HG03045 (cell line): ENCODE data around the gene FEM1B.

Experiments used
- ATAC-seq: cut with Tn5 transposase; IDR thresholded peaks from one replicate; pipeline ENCODE4 v1.9.1; 2021; ENCODE audit warnings: mild to moderate bottlenecking, moderate library complexity; ENCODE audit not compliant: unreplicated experiment

The FEM1B gene

DNA sequence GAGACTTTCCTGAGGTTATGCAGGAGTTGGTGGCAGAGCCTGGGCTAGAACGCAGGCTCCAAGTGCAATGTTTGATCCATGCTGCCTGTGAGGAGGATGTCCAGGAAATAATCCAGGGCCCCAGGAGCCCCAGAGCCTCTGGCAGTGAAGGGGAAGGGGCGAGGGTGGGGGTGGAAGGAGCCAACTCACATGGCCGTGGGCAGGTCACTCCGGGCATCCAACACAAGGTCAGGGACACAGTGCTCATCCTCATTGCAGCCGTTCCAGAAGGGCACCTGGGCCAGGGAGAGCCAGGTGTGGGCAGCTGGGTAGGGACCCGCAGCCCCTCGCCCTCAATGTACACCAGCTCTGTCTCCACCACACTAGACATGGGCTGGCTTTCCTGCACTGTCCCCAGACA, 43.7 kb downstream of the FEM1B start:
- no peak for ATAC-seq

DNA sequence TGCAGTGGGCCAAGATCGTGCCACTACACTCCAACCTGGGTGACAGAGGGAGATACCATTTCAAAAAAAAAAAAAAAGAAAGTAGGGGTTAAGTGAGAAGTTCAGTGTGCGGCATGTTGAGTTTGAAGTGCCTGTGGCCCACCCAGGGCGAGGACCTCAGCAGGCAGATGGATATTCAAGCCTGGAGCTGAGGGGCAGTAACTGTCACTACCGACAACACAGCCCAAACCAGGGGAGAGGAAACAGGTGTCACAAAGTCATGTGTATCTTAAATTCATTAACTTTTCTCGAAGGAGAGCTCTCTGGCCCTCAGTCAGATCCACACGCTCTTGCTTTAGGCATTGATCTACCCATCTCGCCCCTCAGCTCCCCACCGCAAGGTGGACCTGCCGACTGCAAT, 45.3 kb downstream of the FEM1B start:
- ATAC-seq, result no peak

DNA sequence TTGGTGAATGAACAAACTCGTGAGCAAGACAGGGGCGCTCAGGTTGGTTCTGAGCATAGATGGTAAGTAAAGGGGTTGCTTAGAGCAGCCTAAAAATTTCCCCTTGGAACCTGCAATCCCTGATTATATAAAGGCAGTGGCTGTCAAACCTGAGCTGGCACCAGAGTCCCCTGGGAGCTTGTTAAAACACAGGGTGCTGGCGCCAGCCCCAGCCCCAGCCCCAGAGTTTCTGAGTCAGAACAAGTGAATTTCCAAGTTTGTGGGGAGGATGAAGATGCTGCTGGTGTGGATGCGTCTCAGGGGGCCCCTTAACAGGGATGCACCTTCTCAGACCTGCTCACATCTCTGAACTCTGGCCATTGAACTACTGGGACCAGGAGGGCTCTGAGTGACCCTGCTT, 48.2 kb downstream of the FEM1B start:
- ATAC-seq, result no peak

DNA sequence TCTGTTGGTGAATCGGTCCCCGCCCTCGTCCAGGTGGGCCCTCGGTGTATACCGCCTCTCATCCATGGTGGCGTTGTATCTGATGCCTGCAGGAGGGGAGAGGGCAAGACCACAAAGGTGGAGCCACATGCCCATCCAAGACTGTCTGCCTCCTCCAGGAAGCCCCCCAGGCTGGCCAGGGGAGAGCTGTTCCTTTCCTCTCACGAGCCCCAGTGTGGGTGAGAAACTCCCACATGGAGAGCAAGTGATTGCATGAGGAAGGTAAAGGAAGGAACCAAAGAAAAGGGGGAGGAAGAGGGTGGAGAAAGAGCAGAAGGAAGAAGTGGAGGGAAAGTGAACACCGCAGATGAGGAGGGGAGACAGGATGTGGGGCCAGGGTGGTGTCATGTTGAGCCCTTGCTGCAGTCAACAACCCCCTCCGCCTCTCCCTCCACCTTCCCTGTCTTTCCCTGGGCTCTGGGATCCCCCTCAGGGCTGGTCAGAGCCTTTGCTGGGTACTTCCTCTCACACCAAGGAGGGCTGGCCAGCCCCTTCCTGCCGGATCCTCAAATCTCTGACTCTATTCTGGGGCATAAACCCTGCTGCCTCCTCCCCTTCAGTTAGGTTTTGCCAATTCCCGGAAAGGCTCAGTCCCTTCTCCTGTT, 49.3 kb downstream of the FEM1B start:
- no peak for ATAC-seq

DNA sequence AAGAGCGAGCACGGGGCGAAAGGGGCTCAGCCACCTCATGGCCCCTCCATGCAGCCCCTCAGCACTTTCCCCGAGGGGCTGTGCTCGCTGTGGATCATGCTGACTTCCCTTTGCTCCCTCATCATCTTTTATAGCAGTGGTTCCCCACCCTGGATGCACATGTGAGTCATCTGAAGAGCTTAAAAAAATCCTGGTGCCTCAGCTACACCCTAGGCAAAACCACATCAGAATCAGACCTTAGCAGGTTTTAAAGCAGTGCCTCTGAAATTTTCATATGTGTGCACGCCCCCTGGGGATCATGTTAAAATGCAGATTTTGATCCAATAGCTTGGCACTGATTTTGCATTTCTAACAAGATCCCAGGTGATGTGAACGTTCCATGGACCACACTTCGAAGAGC, 50.9 kb downstream of the FEM1B start:
- ATAC-seq, result no peak

DNA sequence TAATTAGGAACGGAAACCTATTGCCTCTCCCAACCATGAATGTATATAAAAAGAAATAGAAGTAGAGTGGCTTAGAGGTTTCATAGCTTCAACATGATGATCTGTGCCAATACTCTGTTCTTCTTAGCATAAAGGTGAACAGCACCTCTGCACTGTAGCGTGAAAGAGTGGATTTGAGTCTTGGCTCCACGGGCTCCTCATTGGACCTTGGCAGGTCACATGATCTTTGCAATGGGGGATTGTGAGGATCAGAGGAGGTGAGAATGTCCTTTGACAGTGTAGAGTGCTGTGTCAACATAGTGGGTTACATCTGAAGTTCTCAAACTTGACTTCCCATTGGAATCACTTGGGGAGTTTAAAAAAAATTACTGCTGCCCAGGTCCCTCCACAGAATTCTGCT, 51.4 kb downstream of the FEM1B start:
- no peak for ATAC-seq

DNA sequence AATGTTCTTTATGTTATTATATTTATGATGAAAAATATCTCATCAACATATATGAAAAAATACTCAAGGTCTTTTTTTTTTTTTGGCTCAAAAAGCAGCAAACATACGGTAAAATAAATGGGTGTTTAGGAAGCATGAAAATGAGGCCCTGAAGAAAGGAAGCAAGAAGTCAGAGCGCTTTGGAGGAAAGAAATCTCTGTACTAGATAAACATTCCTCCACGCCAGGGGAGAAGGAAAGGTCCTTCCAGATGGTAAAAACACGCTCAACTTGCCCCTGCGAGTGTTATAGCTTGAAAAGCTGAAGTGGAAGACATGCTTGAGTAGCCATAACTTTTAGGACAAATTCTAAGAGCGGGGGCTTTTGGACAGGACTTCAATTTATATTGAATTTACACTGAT, 52.9 kb downstream of the FEM1B start:
- no peak for ATAC-seq

DNA sequence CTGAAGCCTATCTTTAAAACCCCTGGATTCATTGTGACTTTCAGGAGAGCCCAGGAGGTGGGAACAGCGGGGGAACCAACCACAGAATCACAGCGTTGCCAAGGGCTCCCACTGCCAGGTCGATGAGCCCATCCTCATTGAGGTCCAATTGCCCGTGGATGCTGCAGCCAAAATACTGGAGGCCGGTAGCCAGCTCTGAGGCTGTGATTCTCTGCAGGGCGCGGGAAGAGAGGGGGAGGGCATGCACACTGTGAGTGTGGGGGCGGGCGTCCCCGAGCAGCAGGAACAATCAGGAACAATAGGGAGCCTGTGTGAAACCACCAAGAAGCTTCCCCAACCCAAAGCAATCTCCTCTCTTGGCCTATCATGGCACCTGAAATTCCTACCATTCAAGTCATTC, 53.4 kb downstream of the FEM1B start:
- ATAC-seq, result no peak

DNA sequence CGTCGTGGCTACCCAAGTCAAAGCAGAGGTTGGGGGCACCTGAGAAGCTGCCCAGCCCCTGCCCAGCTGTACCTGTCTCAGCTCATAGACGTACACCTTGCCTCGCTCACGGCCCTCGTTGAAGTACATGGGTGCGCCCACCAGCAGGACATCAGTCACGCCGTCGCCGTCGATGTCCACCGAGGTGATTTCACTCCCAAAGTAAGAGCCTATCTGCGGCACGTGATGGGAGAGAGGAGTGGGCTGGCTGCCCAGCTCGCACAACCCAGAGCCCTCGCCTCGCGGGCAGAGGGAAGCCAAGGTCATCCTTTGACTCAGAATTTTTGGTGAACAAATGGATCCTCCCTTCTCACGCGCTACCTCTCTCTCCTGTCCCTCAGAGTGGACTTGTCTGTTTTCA, 54.7 kb downstream of the FEM1B start:
- ATAC-seq, result no peak

DNA sequence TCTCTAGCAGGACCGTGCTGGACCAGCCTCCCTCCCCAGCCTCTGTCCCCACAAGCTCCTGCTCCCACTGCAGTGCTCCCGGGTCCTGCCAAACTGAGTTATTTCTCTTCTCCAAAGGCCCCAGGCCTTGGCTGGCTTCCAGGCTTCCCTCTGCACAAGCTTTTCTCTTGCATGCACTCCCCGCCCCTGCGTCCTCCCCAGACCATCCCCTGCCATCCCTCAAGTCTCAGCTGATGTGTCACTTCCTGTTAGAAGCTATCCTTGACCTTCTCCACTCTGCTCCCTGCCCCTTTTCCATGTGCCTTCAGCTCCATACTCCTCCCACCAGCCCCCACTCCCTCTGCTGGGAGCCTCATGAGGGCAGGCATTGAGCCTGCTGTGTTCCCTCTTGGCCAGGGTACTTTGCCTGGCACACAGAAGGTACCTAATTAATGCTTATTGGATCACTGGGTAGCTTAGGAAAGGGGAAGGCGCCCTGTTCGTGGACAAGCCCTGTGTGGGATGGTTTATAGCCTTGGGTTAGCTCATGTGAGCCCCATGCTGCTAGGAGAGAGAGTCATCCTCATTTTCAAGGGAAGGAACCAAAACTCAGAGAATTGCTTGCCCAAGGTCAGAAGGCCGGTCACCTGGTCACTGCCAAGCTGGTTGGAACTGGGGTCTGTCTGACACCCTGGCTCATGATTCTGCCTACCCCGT, 56.4 kb downstream of the FEM1B start:
- ATAC-seq, result no peak

DNA sequence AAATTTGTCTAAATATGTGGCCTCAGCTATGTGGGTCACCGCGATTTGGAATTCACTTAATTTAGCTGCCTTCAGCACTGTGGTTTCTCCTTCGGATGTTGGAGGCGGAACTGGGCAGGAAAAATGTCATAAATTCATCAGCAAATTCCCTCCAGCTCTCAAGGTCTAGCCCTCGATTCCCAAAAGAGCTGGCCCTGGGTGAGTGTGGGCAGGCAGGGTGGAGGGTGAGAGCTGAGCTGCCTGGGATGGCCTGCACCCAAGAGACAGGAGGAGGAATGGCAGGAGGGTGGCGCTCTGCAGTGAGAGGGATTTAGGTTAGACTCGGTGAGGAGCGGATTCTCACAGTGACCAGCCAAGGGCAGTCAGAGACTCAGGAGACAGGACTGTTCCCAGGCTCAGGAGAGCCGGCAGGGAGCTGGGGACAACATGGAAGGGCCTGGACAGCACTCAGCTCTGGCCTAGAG, 57.1 kb downstream of the FEM1B start:
- no peak for ATAC-seq

DNA sequence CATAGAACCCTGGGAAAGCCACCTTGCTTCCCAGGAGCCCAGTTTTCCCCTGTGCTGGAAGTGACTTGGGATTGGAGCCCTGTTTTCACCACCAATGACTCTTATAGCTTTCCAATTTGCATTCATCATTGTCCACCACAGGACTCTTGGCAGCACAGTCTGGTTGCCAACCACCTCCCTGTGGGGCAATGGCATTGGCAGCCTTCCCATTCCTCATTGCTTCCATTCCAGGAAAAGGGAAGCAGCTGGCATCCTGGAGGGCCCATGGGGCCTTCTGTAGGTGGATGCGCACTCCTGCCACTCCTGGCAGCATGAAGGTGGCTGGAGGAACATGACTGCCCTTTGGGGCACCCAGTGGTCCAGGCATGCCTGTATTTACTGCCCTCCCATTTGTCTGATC, 57.7 kb downstream of the FEM1B start:
- no peak for ATAC-seq

DNA sequence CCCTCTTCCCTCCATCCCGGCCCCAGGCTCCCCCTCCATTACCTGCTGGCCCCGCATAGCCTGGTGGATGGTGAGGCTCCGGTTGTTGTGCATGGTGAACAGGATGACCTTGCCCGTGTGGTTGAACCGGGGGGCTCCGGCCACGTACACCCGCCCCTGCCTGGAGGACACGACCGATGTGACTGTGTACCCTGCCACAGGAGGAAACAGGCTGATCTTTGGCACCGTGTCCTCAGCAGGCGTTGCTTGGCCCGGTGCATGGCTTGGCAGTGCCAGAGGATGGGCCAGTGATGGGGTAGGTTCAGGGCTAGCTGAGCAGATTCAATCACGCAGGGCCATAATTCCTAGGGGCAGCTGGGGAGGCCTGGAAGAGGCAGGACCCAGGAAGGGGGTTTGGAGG, 58.1 kb downstream of the FEM1B start:
- ATAC-seq, result no peak

DNA sequence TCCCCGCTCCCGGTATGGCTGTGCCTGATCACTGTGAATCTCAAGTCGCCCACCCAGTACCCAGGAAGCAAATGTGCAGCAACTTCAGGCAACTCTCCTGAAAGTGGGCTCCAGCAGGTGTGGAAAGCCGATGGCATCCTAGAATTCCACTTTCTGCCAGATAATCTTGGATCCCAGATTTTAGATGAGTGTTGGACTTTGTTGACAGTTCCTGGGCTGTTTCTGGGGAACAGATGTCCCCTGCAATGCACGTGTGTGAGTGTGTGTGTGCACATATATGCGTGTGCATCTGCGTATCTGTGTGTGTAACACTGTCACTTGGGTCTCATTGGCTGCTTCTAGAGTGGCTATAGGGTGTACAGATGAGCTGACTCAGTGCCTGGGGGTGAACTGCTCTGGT, 59.0 kb downstream of the FEM1B start:
- ATAC-seq, result no peak

DNA sequence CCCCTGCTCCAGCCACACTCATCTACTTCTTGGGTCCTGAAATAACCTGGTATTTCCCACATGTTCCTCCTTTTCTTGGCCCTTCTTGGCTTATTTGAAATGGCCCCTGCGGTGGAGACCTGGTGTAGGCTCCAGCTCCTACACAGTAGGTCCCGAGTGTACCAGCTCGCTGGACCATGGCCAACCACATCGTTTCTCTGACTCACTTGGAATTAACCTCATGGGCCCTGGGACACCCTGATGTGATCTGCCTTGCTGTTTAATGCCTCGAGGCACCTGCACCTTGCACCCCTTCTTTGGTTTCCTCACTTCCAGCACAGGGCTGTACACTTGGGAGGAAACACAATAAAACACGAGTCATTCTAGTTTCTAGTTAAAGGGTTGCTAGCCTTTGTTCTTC, 60.3 kb downstream of the FEM1B start:
- ATAC-seq, result no peak

DNA sequence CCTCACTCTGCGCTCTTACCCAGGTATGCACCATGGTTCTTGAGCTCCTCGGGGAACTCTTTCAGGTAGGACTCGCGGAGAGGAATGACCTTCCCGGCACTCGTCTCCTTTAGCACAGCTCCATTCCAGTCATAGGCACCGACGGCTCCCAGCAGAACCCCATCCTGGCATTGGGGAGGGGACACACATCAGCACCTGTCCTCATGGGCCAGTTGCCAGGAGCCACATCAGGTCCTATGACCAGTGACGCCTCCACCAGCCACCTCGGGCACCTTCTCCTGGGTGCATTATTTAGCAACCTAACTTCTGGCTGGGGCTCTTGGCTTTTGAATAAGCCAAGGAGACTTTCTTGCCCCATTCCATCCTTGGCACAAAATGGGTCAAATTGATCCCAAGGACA, 61.9 kb downstream of the FEM1B start:
- ATAC-seq, result no peak

DNA sequence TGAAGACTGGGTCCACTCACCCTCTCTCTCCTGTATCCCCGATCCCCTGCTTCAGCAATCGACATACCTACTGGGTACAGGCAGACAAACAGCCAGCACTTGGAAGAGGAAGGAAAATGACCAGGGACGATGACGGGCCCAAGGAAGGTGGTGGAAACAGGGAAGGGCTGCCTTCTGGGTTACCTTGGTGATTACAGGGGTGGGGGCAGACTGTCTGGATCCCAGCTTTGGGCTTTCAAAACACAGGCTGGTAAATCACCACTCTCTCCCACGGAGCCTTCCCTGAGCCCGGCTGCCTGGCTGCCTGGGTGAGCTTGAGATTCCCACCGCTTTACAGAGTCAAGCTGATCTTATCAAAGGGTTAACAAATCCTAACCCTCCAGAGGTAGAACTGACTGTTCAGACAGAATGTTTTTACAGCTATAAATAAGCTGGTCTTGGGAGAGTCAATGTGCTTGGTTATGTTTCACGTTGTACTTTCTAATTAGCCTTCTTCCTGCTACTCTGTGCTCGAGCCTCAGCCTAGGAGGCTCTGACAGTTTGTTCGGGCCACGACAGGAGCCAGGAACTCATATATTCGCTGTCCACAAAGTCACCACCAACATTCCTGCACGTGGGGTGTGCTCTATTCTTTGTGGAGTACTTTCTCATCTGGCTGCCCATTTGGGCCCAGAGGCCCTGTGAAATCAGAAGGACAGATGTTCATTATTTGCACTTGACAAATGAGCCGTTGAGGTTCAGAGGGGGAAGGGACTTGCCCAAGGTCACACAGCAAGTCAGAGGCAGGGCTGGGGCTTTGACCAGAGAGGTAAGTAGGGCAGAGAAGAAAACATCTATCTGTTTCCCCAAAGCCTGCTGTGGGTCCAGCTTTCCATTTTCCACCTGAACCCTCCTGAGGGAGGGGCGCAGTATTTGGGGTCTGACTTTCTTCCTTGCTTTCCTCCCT, 63.5 kb downstream of the FEM1B start:
- no peak for ATAC-seq

DNA sequence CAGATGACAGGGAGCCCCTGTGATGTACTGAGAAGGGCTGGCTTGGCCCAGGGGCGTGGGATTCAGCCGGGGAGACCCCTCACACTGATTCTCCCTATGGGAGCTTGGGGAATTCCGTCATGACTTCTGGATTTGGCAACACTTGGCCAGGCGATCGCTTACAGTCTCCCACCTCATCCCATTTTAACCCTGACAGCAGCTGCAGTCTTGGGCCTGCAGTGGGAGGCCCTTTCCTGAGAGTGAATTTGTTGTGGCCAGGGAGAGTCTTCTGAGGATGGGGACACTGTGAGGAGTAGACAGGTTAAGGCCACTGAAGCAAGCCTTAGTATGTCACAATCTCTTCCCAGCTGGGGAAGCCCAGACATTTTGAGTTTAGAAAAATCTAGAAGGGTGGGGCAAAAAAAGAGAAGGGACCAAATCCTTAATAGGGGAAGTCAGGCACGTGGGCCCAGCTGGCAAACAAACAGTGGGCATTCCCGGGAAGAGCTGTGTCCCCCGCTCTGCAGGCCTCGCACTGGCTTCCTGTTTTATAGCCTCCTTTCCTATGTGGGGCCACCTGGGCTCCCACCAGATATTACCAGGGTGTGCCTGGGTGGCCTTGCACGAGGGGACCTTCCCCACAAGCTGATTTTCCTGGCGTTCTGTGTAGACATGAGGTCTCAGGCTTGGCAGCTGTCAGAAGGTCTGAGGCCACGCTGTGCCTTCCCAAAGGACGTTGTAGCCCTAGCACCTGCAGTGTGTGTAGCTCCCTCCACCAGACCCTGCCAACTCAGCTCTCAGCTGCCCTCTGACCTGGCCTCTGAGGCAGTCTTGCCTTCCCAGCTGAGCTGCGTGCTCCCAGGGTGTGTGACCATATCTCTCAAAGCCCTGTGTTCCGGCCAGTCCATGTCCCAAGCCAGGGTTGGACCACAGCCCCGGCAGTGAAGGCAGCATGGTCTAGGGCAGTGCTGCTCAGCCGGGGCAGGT, 64.5 kb downstream of the FEM1B start:
- no peak for ATAC-seq

DNA sequence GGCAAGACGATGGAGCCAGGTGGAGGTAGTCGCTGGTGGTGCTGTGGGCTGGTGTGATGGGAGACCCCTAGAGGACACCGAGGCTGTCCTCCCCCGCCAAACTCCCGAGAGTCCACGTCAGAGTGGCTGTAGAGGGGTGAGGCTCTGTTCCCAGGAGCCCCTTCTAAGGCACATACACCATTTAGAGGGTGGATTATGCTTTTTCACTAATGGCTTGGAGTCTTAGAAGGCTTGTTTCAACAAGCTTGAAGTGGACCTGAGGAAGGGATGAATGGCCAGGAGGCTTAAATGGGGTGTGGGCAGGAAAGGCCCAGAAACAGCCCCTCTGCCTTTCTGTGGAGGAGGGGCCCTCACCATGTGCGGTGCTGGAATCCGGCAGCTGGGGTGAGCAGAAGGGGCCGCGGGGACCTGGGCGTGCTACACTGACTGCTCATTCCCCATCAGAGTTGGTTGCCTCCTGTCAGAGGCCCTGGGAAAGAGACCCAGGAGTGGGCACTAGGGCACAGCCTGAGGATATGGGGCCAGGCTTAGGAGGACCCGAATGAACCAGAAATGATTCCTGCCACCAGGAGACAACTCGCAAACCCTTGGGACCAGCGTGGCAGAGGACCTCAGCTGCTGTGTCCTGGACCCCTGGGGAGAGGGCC, 66.2 kb downstream of the FEM1B start:
- ATAC-seq, result no peak

DNA sequence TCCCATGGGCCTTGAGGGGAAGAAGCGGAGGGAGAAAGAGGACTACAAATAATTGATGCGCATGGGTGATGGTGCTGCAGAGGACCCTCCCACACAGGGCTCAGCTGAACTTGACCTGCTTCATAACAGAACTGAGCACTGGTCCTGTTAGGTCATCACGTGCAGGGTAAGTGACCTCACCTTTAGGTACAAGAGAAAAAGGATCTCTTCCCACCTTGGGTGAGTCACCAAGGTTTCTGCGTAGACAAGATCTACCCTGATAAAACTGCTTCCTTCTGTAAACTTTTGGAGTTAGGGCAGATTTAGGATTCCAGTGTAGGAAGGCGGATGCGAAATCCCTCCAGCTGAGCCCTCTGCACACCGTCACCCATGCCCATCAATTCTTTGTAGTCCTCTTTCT, 67.1 kb downstream of the FEM1B start:
- ATAC-seq, result no peak
